SK-N-SH (cell line): Measurements from ENCODE around the gene MRPL54.

Experiments used
- ELF1 ChIP-seq: IDR thresholded peaks from 2 replicates; pipeline ENCODE4 v1.4.0; 2012
- FOXM1 ChIP-seq: IDR thresholded peaks from 2 replicates; pipeline ENCODE4 v1.4.0; 2012; ENCODE audit warnings: low read depth, mild to moderate bottlenecking
- JUND ChIP-seq: IDR thresholded peaks from 2 replicates; pipeline ENCODE4 v1.4.0; 2012
- MXI1 ChIP-seq: IDR thresholded peaks from 2 replicates; pipeline ENCODE4 v1.6.1; 2012; ENCODE audit warnings: mild to moderate bottlenecking, low read depth, low read length, improper control_type of control experiment
- PBX3 ChIP-seq: IDR thresholded peaks from 2 replicates; pipeline ENCODE4; 2012
- POLR2AphosphoS5 ChIP-seq: IDR thresholded peaks from 2 replicates; pipeline ENCODE4 v1.6.1; 2012; ENCODE audit warnings: low read depth, low read length
- SIN3A ChIP-seq: IDR thresholded peaks from 2 replicates; pipeline ENCODE4 v1.6.1; 2012; ENCODE audit warnings: low read depth, mild to moderate bottlenecking, low read length, moderate library complexity, borderline replicate concordance
- TEAD4 ChIP-seq: IDR thresholded peaks from 2 replicates; pipeline ENCODE4 v1.4.0; 2012; ENCODE audit warnings: mild to moderate bottlenecking, borderline replicate concordance; ENCODE audit not compliant: insufficient read depth
- TF ChIP-seq, protein P1 (sequence below): fragments of 200-600 bp; sonication (generic); IDR thresholded peaks from 2 replicates; pipeline ENCODE4 v1.6.1; 2017; ENCODE audit warnings: antibody characterized with exemption, mild to moderate bottlenecking, moderate library complexity

DNA sequence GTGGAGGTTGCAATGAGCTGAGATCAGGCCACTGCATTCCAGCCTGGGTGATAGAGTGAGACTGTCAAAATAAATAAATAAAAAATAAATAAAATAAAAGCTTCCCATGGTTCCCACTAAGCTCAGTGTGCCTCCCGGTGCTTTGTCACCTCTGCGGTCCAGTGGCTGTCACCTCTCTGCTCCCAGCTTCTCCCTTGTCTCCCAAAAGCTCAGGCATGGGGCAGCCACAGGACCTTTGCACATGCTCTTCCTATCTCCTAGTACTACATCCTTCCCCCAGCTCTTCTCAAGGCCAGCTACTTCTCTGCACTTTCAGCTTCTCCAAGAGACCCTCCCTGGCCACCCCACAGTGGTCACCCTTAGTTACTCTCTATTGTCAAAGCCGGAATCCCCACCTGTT, 31.3 kb downstream of the MRPL54 start:
- TF ChIP-seq, protein P1, sequence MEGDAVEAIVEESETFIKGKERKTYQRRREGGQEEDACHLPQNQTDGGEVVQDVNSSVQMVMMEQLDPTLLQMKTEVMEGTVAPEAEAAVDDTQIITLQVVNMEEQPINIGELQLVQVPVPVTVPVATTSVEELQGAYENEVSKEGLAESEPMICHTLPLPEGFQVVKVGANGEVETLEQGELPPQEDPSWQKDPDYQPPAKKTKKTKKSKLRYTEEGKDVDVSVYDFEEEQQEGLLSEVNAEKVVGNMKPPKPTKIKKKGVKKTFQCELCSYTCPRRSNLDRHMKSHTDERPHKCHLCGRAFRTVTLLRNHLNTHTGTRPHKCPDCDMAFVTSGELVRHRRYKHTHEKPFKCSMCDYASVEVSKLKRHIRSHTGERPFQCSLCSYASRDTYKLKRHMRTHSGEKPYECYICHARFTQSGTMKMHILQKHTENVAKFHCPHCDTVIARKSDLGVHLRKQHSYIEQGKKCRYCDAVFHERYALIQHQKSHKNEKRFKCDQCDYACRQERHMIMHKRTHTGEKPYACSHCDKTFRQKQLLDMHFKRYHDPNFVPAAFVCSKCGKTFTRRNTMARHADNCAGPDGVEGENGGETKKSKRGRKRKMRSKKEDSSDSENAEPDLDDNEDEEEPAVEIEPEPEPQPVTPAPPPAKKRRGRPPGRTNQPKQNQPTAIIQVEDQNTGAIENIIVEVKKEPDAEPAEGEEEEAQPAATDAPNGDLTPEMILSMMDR = no peak
- no peak for TF ChIP-seq POLR2AphosphoS5
- no peak for TF ChIP-seq JUND
- TF ChIP-seq PBX3 = no peak
- TF ChIP-seq SIN3A = no peak
- no peak for TF ChIP-seq ELF1
- no peak for TF ChIP-seq TEAD4
- no peak for TF ChIP-seq FOXM1
- TF ChIP-seq MXI1 = no peak
